ENCODE data around the gene TXNDC5. TPM values are rescaled to one million over a fixed set of nuclear protein-coding genes. Genes with fewer than 3 reads are reported as not detected.
A peak's percentile ranks its signal among the peaks of the same experiment; 100 is the strongest.

The TXNDC5 gene
- total RNA-seq, 1 experiment from 2014 or later: 378 TPM

- Histone ChIP-seq H3K4me1 (replicated peaks) (no peaks in the 10 kb centered on the region), H3K9me3 (replicated peaks) (no peaks in the 10 kb centered on the region), H3K4me3 (no peak overlapping the region), H3K27me3 (replicated peaks) (no peaks in the 10 kb centered on the region), H3K36me3 (no peaks in the 10 kb centered on the region), H3K27ac (no peak overlapping the region)
- DNase-seq (ENCODE audit: low read depth in 1 of 2, low spot score in 2 of 2): no peak
Observed at GRCh38 chr6:7922596-7922995, 12.0 kb upstream of the TXNDC5 start.

- DNase-seq (ENCODE audit: low read depth in 1 of 2, low spot score in 2 of 2): no peak
- Histone ChIP-seq H3K4me3 (no peak overlapping the region), H3K4me1 (replicated peaks) (no peaks in the 10 kb centered on the region), H3K27ac (no peak overlapping the region), H3K36me3 (no peaks in the 10 kb centered on the region), H3K27me3 (replicated peaks) (no peaks in the 10 kb centered on the region), H3K9me3 (replicated peaks) (no peaks in the 10 kb centered on the region)
Observed at GRCh38 chr6:7921632-7922092, 11.1 kb upstream of the TXNDC5 start.

GRCh38 chr6:7921046-7921445, 10.5 kb upstream of the TXNDC5 start:
- H3K27ac ChIP-seq: no peak overlapping the region
- H3K9me3 ChIP-seq (replicated peaks): no peaks in the 10 kb centered on the region
- H3K4me1 ChIP-seq (replicated peaks): no peaks in the 10 kb centered on the region
- H3K36me3 ChIP-seq: no peaks in the 10 kb centered on the region
- H3K27me3 ChIP-seq (replicated peaks): no peaks in the 10 kb centered on the region
- no peak overlapping the region for H3K4me3 ChIP-seq
- no peak for DNase-seq (ENCODE audit: low read depth in 1 of 2, low spot score in 2 of 2)

GRCh38 chr6:7920425-7920824, 9.8 kb upstream of the TXNDC5 start:
- no peaks in the 10 kb centered on the region for H3K36me3 ChIP-seq
- H3K27ac ChIP-seq: no peak overlapping the region
- peaks cover 4% of the 10 kb centered on the region; the same call in 1 of the 2 replicates for H3K4me1 ChIP-seq (replicated peaks)
- no peaks in the 10 kb centered on the region for H3K27me3 ChIP-seq (replicated peaks)
- H3K9me3 ChIP-seq (replicated peaks): no peaks in the 10 kb centered on the region
- H3K4me3 ChIP-seq: no peak overlapping the region
- DNase-seq (ENCODE audit: low read depth in 1 of 2, low spot score in 2 of 2): no peak

DNA sequence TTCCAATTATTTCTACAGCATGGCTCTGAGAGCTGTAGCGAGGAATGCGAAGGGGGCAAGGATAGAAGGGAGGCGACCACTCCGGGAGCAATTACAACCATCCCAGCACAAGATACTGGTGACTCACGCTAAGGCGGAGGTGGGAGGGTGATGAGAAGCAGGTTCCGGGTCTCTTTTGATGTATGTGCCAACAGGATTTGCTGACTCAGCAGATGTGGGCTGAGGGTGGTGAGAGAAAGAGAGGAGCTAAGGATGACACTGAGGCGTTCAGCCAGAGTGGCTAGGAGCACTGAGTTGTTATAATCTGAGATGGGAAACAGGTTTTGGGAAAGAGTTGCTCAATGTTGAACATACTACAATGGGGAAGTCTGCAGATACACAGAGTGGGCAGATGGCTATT, 9.3 kb upstream of the TXNDC5 start:
- DNase-seq (ENCODE audit: low read depth in 1 of 2, low spot score in 2 of 2): no peak
- Histone ChIP-seq H3K36me3 (no peaks in the 10 kb centered on the region), H3K4me3 (no peak overlapping the region), H3K27ac (no peak overlapping the region), H3K9me3 (replicated peaks) (no peaks in the 10 kb centered on the region), H3K27me3 (replicated peaks) (no peaks in the 10 kb centered on the region), H3K4me1 (replicated peaks) (peaks cover 7% of the 10 kb centered on the region; the same call in 1 of the 2 replicates)

DNA sequence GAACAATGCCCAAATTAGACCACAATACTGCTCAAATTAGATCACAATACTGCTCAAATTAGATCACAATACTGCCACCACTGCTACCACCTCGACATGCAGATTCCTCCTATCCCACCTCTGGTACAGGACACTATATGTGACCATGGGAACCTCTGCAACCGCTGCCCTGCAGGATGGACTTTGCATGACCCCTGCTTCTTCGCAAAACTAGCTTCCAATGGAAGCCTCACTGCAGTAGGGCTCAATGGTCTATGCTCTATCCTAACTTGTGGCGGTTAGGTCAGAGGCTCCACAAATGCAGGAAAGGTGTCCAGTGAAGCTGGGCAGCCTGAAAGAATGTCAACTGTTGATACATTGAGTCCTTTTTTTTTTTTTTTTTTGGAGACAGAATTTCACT, 7.8 kb upstream of the TXNDC5 start:
- no peak for DNase-seq (ENCODE audit: low read depth in 1 of 2, low spot score in 2 of 2)
- peaks cover 7% of the 10 kb centered on the region; the same call in 1 of the 2 replicates for H3K4me1 ChIP-seq (replicated peaks)
- H3K4me3 ChIP-seq: no peak overlapping the region
- H3K27me3 ChIP-seq (replicated peaks): no peaks in the 10 kb centered on the region
- H3K9me3 ChIP-seq (replicated peaks): no peaks in the 10 kb centered on the region
- H3K36me3 ChIP-seq: no peaks in the 10 kb centered on the region
- H3K27ac ChIP-seq: no peak overlapping the region

DNA sequence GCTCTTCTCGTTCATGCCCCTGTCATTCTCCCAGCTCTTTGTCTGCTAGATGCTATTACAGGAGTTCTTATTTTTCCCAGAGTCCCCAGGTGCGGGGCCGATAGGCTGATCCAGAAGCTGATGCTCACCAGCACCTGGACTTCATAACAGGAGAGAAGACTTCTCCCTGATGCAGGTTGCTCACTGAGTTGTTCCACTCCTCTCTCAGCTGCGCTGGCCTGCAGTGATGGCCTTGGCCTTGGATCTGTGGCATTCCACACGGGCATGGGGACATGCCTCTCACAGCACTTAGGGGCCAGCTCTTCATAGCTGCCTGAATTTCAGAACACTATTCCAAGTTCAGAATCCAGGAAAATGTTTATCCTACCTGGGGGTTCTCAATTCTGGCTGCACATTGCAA, 7.1 kb upstream of the TXNDC5 start:
- Histone ChIP-seq H3K9me3 (replicated peaks) (no peaks in the 10 kb centered on the region), H3K27me3 (replicated peaks) (no peaks in the 10 kb centered on the region), H3K27ac (no peak overlapping the region), H3K36me3 (no peaks in the 10 kb centered on the region), H3K4me1 (replicated peaks) (peaks cover 7% of the 10 kb centered on the region; the same call in 1 of the 2 replicates), H3K4me3 (no peak overlapping the region)
- no peak for DNase-seq (ENCODE audit: low read depth in 1 of 2, low spot score in 2 of 2)

DNA sequence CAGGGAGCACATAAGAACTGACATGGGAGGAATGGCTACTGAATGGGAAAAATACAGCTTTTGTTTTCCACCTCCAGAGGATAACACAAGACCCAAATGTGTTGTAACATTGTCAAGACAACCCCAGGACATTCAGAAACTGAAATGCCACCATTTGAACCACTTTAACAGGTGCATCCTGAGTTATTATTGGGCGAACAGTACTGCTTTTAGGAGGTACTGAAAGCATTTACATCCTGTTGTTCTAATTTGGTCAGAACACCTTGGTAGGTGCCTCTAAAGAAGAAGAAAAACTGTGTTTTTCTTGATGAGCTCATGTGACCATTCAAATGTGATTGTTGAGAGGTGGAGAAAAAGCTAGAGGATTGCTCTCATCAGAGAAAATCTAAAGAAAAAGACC, 6.4 kb upstream of the TXNDC5 start:
- no peak overlapping the region for H3K4me3 ChIP-seq
- H3K4me1 ChIP-seq (replicated peaks): peaks cover 7% of the 10 kb centered on the region; the same call in 1 of the 2 replicates
- no peak for DNase-seq (ENCODE audit: low read depth in 1 of 2, low spot score in 2 of 2)
- H3K27me3 ChIP-seq (replicated peaks): no peaks in the 10 kb centered on the region
- H3K36me3 ChIP-seq: no peaks in the 10 kb centered on the region
- no peaks in the 10 kb centered on the region for H3K9me3 ChIP-seq (replicated peaks)
- no peak overlapping the region for H3K27ac ChIP-seq

DNA sequence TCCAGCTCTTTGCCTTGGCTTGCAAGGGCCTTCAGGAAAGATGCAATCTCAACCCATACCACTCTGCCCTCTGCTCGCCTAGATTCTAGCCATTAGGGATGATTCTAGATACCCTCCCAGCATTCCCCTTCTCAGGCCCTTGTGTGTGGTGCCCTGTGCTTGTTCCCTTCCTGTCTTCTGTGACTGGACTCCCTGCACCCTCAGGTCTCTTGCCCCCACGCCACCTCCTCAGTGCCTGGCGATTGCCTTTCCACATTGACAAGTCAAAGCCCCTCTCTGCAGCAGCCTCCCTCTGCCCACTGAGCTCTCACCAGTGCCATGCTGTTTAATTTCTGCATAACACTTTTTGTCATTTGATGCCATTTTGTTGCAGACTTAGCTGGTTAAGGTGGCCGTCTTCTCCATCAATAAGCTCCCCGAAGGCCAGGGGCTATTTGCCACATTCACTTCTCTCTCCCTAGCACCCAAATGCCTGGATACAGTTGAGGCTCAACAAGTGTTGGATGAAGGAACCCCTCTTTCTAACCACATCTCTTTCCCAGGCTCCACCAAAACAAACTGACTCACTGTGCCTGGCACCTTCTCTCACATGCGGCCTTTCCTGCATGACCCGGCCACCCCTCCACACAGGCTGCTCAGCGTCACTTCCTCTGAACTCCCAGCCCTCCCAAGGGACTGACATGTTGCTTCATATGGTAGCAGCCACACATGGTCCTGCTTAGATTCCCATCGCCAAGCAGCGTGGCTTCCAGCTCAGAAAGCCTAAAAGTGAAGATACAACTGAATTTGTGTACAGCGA, 4.6 kb upstream of the TXNDC5 start:
- peak in 1 of 2 experiments; percentile 57 for DNase-seq (ENCODE audit: low read depth in 1 of 2, low spot score in 2 of 2)
- Histone ChIP-seq H3K4me1 (replicated peaks) (peaks cover 14% of the 10 kb centered on the region), H3K9me3 (replicated peaks) (no peaks in the 10 kb centered on the region), H3K27me3 (replicated peaks) (no peaks in the 10 kb centered on the region), H3K27ac (no peak overlapping the region), H3K36me3 (peaks cover 3% of the 10 kb centered on the region; the same call in 1 of the 2 replicates), H3K4me3 (no peak overlapping the region)

DNA sequence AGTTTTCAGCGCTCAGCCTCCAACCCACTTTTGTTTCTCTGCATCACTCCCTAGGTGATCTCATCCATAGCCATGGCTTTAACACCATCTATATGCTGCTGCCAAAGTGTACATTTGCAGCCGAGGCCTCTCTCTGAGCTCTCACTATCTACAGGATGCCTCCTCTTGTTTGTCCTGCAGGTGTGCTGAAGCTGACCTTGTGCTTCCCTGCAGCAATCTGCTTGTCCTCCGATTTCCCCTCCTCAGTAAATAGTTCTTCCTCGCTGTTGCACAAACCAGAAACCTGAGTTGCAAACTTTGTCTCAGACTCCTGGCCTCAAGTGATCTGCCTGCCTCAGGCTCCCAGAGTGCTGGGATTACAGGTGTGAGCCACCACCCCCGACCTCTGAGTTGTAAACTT, 3.7 kb upstream of the TXNDC5 start:
- no peaks in the 10 kb centered on the region; the same call in 1 of the 2 replicates for H3K9me3 ChIP-seq (replicated peaks)
- peaks cover 8% of the 10 kb centered on the region for H3K36me3 ChIP-seq
- DNase-seq (ENCODE audit: low read depth in 1 of 2, low spot score in 2 of 2): no peak
- no peaks in the 10 kb centered on the region for H3K27me3 ChIP-seq (replicated peaks)
- no peak overlapping the region for H3K4me3 ChIP-seq
- H3K27ac ChIP-seq: no peak overlapping the region
- peaks cover 19% of the 10 kb centered on the region for H3K4me1 ChIP-seq (replicated peaks)

DNA sequence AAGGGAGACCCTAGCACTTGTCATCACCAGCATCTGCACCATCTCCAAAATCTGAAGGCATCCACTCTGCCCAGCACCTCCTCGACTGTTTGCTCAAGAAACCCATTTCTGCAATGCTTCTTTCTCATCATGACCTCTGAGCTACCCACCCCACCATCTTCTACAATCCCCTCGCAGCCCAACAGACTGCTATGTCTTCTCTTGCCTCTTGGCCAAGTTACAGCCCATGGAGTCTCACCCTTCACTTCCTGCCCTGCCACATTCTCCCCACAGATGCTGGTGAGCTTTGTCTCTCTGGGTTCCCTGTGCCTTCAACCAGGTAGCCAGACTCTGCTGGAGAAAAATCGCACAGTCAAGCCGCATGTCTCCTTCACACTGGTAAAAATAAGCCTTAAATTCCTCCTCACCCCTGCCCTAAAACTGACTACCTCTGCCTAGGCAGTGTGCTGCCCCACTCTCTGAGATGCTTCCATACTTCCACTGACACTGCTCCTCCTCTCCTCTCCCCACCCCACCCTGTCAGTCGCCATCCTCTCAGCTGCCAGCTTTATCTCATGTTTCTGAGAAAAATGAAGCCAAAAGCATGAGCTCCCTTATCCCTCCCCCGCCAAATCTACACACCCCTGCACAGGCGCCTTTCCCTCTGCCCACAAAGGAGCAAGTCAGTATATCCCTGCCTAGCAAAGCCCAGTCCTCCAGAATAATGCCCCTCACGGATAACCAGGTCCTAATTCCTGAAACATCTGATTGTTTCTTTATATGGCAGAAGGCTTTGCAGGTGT, 2.3 kb upstream of the TXNDC5 start:
- H3K9me3 ChIP-seq (replicated peaks): no peaks in the 10 kb centered on the region; the same call in 1 of the 2 replicates
- no peaks in the 10 kb centered on the region for H3K27me3 ChIP-seq (replicated peaks)
- H3K36me3 ChIP-seq: peaks cover 16% of the 10 kb centered on the region
- peaks cover 26% of the 10 kb centered on the region for H3K4me1 ChIP-seq (replicated peaks)
- H3K27ac ChIP-seq: no peak overlapping the region
- DNase-seq (ENCODE audit: low read depth in 1 of 2, low spot score in 2 of 2): no peak
- no peak overlapping the region for H3K4me3 ChIP-seq

- Histone ChIP-seq H3K4me3 (no peak overlapping the region), H3K27ac (no peak overlapping the region), H3K36me3 (peaks cover 16% of the 10 kb centered on the region), H3K27me3 (replicated peaks) (no peaks in the 10 kb centered on the region), H3K9me3 (replicated peaks) (no peaks in the 10 kb centered on the region; the same call in 1 of the 2 replicates), H3K4me1 (replicated peaks) (peaks cover 26% of the 10 kb centered on the region)
- no peak for DNase-seq (ENCODE audit: low read depth in 1 of 2, low spot score in 2 of 2)
Observed at GRCh38 chr6:7912024-7912423, 1.4 kb upstream of the TXNDC5 start.

- Histone ChIP-seq H3K27me3 (replicated peaks) (no peaks in the 10 kb centered on the region), H3K9me3 (replicated peaks) (no peaks in the 10 kb centered on the region; the same call in 1 of the 2 replicates), H3K4me1 (replicated peaks) (peaks cover 26% of the 10 kb centered on the region), H3K27ac (no peak overlapping the region), H3K36me3 (peaks cover 16% of the 10 kb centered on the region), H3K4me3 (peak overlapping the region; percentile 90)
- DNase-seq (ENCODE audit: low read depth in 1 of 2, low spot score in 2 of 2): no peak
Observed at GRCh38 chr6:7911345-7911725, 747 bp upstream of the TXNDC5 start.

- peak overlapping the region; percentile 63 for H3K27ac ChIP-seq
- DNase-seq (ENCODE audit: low read depth in 1 of 2, low spot score in 2 of 2): no peak
- H3K4me1 ChIP-seq (replicated peaks): peaks cover 20% of the 10 kb centered on the region
- H3K4me3 ChIP-seq: peak overlapping the region; percentile 90
- no peaks in the 10 kb centered on the region; the same call in 1 of the 2 replicates for H3K9me3 ChIP-seq (replicated peaks)
- no peaks in the 10 kb centered on the region for H3K27me3 ChIP-seq (replicated peaks)
- H3K36me3 ChIP-seq: peaks cover 16% of the 10 kb centered on the region
Observed at GRCh38 chr6:7910298-7910653, 312 bp downstream of the TXNDC5 start.
